HG03135 (cell line): Measurements from ENCODE around the gene RPS6KA3.
"Not testable (repeated sequence)": the region's sequence is repeated elsewhere in the genome, so short reads cannot be mapped to it uniquely, and the experiment has no call there.

Source experiments
- ATAC-seq: cut with Tn5 transposase; IDR thresholded peaks from one replicate; pipeline ENCODE4 v1.9.1; 2021; ENCODE audit warnings: mild to moderate bottlenecking, moderate library complexity; ENCODE audit not compliant: unreplicated experiment

RPS6KA3 gene

DNA sequence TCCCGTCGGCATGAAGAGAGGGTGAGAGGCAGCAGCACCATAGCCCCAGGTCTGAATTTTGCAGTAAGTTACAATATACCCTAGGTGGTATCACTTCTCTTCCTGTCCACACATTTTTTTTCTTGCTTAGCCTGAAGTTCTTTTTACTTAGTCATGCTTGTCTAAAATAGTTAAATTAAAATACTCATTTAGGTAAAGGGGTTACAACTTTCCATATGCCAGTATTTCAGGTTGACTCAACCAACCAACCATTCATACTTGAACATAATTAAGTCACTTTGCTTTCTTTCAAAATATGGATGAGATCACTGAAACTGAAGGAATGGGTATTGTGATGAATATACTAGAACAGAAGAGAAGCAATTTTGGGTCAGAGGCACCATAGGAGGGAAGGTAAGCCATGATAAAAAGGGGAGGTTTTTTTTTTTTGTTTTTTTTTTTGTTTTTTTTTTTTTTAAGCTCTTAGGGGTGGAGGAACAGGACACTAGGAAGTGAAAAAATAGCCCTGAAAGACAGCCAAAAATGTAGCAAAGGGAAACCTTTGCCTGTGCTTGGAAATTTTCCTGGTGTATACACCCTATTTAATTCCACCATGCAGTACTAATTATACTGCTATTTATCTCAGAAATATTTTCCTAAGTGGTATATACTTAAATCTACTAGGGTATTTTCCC is 41.8 kb downstream of the RPS6KA3 start:
- peak; percentile 66 for ATAC-seq

DNA sequence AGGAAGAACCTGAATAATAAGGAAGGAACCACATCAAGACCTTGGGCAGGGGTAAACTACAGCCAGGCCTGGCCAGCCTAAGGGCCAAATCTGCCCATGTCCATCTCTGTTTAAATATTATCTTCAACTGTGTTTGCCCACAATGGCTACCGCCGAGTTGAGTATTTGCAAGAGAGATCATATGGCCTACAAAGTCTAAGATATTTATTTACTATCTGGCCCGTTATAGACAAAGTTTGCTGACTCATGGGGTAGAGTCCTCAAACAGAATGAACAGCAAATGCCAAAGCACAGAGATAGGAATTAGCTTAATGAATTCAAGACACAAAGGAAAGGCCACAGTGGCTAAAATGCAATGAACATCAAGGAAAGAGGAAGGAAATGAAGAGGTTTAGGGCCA is 44.8 kb downstream of the RPS6KA3 start:
- no peak for ATAC-seq

DNA sequence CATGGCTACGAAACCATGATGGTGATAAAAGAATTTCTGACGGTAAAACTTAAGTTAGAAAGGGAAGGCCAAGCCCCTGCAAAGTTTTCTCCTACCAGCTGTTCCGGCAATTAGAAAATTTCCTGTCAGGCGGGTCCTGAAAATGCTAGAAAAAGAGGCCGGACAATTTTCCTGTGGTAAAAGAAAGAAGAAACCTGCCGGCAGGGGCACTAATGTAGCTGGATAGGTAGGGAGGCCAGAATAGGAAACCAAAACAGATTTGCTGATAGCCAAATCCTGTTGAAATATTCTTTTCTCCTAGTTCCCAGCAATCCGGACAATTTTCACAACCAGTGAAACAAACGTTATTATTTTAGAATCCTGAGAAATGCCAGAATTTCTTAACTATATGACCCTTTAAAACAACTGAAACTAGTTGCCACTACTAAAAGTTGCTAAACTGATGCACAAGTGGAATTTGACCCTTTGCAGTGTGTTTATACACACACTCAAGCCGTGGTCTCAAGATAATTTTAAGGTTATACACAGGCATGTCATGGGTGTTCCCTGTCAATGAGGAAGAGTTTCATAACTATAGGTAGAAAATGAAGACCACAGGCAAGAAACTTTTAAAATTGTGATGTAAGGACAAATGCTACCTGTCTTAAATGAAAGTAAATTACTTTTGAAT is 47.7 kb downstream of the RPS6KA3 start:
- ATAC-seq: no peak

DNA sequence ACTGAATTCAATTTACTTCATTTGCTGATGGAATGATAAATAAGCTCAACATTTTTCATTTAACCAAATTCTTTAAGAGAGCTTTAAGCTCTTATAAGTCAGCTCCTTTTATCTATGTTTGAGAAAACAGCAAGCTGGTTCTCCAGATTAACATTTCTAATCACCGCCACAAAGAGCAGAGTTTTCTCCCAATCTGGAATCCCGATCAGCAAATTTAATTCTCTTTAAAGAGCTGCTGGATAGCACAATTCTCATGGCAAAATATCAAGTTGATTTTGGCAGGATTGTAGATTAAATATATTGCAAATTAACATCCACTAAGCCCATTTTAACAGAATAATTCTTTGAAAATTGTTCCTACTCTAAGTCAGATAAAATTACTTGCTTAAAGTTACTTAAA is 48.8 kb downstream of the RPS6KA3 start:
- ATAC-seq: no peak

DNA sequence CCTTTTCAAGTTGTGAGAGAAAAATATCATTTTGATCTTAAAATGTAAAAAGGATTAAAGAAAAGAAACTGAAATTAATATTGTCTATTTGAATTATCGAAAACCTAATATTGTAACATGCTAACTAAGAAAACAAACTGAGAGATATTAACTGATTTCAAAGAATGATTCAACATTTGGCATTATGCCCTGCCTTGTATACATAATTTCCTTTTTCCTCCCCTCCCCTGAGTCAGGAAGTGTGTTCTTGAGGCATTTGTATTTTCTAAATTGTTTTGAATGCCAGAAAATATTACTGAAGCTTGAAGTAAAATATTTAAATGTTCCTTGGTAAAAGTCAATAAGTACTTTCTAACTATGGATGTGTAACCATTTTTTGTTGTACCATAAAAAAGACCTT is 49.4 kb downstream of the RPS6KA3 start:
- ATAC-seq: no peak

DNA sequence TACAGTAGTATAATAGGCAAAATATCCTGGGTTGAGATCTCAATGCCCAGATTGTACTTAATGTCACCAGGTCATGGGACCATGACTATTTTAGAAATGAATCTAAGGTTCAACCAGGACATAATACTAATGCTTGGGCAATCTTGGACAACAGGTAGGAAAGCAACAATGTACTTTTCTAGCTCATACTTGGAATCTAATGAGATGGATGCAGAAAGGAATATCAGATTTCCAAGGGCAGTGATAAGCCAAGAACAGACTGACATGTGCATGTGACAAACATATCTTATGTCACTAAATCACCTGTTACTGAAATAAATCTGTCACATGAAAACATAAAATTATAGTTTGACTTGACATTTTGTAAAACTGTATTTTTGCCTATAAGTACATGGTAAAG is 51.1 kb downstream of the RPS6KA3 start:
- no peak for ATAC-seq

DNA sequence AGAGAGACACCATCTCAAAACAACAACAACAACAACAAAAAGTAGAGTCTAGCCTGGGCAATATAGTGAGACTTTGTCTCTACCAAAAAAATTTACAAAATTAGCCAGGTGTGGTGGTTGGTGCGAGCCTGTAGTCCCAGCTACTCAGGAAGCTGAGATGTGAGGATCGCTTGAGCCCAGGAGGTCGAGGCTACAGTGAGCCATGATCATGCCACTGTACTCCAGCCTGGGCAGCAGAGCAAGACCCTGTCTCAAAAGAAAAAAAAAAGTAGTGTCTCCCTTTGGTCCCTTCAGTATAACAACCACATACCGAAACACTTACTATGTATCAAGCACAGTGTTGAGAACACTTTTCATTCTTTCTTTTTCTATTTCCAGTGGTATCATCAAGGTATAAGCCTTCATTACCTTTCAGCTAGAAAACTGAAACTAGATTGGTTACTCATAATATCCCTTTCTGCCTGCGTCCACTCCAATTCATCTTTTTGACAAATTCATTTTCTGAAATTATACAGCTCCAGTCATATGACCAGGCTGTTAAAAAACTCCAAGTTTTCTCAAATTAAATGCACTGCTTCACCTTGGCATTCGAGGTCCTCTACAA is 54.1 kb downstream of the RPS6KA3 start:
- ATAC-seq: peak; percentile 95

DNA sequence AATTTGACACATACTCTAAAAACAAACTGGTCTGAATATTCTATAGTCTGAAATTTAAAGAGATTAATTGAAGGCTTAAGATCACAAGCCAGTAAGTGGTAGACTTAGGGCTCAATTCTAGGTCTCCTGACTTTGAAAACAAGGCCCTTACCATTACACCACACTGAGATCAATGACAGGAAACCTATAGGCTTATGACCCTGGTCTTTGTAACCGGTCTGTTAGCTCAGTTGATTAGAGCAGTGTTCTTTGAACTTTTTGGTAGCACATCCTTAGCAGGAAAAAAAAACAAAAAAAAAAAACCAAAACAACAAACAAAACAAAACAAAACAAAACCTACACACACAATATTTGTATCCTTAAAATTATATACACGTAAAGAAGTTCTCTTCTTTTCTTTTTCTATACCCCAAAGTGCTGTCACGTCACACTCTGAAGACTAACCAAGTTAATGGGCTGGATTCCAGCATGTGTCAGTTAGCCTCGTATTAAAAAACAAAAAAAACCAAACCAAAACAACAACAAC is 55.4 kb downstream of the RPS6KA3 start:
- ATAC-seq: no peak

DNA sequence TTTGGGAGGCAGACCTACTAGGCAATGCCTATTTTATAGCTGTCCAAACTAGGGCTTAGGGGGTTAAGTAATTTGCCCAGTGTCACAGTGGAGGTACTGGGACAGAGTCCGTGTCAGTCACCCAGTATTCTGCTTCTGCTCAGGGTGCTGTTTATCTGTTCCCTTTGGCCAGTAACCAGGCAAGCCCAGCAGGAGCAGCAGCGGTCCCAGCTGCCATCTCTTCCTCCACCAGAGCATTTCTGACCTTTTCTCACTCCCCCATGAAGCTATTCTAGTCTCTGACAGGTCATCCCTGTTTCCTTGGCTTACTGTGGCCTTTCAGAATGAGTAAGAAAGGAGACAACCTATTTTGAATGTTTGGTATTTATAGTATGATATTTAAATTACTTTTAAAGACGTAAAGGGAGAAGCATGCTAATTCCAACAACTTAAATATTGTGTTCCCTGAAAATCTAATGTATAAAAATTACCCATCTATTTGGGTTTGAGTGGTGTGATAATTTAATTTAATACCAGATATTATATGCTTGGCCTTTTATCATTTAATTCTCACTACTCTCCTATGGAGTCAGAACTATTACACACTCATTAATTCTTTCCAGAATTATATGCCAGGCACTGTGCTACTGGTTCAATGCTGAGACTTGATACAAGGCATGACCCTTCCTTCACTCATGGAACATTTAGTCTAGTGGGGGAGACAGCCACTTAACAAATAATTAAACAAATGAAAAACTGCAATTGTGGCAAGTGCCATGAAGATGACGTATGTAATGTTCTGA is 60.6 kb downstream of the RPS6KA3 start:
- peak; percentile 80 for ATAC-seq

DNA sequence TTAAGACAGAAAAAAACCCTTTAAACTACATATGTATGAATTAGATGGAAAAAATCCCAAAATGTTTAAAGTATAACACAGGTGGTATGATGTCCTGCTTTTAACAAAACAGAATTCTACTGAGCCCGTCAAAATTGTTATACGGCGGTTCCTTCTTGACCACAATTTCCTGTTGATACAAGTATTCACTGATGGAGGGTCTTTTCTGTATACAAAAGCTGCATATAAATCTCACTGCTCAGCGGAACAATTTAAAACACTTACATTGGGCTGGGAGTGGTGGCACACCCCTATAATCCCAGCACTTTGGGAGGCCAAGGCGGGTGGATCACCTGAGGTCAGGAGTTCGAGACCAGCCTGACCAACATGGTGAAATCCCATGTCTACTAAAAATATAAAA is 62.4 kb downstream of the RPS6KA3 start:
- ATAC-seq: no peak

DNA sequence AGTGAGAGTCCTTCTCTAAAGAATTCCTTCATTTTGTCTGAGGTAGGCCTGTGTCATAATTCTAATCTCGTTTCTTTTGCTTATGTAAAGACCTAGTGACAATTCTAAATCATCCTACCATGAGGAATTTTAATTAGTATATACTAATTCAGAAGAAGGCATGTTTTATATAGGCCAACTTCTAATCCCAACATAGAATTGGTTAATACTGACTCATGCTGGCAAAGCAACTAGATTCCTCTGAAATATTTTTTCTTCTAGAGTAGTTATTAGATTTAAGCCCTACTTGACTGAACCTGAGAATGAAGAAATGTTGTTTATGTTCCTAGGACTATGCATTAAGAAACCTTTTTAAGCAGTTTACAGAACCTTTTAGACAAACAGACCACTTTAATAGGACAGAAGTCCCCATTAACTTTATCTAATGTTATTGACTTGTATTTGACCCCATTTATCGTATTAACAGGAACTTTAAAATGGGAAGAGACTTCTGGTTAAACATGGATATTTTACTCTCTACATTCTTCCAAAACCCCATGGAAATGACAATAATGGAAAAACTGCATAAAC is 69.0 kb downstream of the RPS6KA3 start:
- ATAC-seq: no peak

DNA sequence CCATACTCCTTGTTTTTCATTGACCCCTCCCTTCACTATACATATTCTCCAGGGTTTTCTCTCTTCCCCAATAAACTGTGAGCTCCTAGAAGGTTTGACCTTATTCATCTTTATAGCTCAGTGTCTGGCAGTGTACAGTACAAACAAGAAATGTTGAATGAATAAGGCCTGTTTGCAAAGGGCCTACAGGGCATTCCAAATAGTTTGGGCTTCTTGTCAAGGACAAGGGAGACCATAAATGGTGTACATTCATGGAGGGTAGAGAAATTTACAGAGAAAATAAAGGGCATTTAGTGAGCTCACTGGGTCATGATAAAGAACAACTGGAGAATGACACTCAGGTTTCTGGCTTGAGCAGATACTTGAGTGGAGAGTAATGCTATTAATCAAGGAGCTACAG is 77.5 kb downstream of the RPS6KA3 start:
- no peak for ATAC-seq

DNA sequence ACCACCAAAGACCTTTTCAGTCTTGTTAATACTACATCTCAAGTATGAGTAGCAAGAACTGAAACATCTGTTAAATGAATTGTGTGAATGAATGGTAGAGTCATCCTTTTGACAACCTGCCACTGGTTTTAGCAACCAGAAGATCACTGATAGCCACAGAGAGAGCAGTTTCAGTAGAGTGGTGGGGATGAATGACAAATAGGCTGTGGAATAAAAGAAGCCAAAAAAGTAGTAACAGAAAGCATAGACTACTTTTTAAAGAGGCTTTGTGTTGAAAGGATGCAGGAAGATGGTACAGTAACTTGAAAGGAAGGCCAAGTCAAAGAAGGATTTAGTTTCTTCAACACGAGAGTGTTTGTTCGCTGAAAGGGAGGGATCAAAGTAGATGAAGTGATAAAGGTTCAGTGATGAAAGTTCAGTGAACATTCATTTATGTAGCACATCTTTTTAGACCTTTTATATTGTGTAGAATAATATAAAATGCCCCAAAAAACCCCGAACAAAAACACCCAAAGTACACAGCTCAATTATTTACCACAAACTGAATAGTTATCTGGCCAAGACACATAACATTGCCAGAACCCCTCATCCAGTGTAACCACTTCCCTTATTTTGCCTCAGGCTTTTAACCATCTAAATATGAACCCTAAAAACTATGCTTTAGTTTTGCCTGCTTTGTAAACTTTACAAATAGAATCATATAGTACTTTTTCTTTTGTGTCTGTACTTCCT is 84.9 kb downstream of the RPS6KA3 start:
- no peak for ATAC-seq

DNA sequence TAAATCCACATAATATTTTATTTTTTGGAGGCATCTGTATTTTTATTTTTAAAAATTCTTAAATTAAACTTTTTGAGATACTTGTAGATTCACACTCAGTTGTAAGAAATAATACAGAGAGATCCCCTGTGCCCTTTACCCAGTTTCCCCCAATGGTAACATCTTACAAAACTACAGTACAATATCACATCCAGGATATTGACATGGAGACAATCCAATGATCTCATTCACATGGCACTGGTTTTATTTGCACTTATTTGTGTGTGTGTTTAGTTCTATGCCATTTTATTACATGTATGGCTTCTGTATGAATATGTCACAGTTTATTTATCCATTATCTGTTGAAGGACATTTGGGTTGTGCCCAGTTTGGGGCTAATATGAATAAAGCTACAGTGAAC is 89.6 kb downstream of the RPS6KA3 start:
- no peak for ATAC-seq

DNA sequence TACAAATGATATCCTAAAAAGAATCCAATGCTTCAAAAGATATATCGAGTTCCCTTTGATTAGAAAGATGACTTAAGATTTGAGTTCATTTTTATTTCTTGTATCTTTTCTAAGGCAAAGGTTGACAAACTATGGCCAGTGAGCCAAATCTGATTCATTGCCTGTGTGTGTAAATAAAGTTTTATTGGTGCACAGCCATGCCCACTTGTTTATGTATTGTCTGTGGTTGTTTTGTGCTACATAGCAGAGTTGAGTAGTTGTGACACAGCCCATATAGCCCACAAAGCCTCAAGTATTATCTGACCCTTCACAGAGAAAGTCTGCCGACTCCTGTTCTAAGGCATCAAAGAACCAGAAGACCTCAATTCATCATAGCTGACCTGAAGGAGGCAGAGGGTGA is 92.9 kb downstream of the RPS6KA3 start:
- no peak for ATAC-seq

DNA sequence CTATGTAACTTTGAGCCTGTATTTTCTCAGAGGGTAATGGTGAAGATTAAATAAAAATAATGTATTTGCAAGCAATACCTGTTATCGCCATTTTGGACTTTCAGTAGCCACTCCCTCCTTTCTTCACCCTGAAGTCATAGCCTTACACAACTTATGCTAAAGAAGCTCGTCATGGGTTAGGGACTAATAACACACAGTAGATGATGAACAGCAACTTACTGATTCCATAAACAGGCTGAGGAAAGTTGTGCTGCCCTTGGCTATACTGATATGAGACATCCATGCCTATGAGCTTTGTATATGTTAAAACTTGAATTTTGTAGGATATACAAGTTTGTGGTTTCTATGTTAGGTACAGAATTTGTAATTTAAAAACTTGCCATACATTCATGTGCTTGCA is 93.4 kb downstream of the RPS6KA3 start:
- ATAC-seq: no peak

DNA sequence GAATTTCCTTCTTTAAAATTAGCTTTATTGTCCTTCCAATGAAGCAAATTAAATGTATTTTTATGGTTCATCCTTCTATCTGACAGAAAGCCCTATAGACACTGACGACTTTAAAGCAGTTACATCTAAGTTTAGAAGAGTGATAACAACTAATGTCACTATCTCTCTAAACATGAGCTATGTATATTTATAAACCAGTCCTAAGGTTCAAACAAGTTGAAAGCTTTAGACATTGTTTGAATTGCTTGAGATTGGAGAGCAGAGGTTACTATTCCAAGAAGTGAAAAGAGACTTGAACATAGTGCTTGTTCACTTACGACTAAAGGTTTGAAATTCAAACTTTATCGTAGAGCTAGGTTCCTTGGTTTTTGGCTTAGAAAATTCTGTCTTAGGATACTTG is 94.8 kb downstream of the RPS6KA3 start:
- ATAC-seq: no peak

DNA sequence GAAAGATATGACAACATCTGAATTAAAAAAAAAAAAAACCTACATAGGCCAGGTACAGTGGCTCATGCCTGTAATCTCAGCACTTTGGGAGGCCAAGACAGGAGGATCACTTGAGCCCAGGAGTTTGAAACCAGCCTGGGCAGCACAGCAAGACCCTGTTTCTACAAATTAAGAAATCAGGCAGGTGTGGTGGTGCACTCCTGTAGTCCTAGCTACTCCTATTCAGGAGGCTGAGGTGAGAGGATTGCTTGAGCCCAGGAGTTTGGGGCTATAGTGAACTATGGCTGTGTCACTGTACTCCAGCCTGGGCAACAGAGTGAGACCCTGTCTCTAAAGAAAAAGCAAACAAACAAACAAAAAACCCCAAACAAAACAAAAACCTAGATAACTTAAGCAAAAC is 104.2 kb downstream of the RPS6KA3 start:
- ATAC-seq: not testable (repeated sequence)

DNA sequence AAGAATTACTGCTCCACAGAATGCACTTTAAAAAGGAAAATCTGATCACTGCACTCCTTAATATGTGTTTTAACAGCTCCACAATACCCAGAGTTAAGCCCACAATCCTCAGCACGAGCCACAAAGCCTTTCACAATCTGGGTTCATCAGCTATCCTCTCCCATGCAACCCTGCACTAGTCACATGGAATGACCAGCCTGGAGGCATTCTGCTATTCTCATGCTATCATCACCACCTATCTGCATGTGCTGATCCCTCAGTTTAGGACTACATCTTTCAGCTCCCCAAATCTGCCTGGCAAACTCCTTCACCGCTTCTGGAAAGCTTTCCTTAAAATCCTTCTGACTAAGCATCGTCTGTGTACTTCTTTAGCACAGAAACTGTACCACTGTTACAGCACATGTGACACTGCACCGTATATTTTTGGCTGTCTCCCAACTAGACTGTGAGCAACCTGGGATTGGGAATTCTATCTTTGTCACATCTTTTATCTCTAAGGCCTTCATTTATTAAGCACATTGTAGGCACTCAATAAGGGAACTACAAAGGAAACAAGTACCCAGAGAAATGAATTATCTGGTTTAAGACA is 106.8 kb downstream of the RPS6KA3 start:
- ATAC-seq: no peak

DNA sequence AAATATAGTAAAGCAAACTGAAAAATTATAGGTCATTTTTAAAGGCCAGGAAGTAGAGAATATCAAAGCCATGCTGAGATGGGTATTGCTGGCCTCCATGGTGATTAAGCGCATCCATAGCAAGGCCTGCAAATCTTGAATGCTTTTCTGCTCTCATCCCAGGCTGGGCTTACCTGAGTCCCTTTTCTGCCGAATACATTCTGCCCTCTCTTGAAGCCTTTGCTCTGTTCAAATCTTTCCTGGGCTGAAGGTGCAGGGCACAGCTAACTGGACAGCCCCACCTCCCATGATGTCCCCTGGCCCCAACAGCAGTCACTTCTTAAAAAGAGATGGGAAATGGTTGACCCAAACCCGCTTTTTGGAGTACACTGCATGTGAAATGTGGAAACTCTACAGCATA is 115.0 kb downstream of the RPS6KA3 start:
- no peak for ATAC-seq
